NCI-H146 treated with DMSO at 0.1 percent for 48 hours (cell line): ENCODE data around the gene CYP2E1.
"Not testable (repeated sequence)": the region's sequence is repeated elsewhere in the genome, so short reads cannot be mapped to it uniquely, and the experiment has no call there.

Source experiments
- DNase-seq: peaks from one replicate; lab custom pipeline; 2025; ENCODE audit not compliant: unreplicated experiment; lab: John Stamatoyannopoulos, UW

The CYP2E1 gene

DNA sequence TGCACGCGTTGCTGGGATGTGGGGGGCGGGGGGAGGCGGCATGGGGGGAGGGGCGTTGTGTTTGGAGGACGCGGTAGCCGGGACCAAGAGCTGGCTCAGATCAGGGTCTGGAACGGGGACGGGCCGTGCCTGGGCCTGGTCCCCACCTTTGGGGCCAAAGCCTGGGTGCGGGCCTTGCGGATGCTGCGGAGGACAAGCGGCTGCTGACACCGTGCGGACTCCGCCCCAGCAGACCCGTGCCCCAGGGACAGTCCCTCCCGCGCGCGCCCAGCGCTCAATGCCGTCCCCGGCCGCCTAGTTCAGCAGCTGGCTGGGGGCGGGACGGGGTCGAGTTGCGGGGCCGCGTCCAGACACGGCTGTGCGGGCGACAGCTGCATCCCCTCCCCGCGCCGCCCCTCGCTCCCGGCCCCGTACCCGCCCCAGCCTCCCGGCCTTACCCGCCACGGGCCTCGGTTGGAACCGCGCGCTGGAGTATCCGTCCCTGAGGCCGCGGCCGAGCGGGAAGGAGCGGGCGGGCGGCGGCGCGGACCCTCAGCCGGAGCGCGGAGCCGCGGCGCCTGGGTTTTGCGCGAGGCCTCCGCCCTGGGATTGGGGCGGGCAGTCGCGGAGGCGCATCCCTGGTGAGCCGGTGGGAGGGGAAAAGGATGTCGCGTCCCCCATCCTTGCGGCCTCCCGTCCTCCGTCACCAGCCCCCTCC is 41.8 kb downstream of the CYP2E1 start:
- DNase-seq, result not testable (repeated sequence)

DNA sequence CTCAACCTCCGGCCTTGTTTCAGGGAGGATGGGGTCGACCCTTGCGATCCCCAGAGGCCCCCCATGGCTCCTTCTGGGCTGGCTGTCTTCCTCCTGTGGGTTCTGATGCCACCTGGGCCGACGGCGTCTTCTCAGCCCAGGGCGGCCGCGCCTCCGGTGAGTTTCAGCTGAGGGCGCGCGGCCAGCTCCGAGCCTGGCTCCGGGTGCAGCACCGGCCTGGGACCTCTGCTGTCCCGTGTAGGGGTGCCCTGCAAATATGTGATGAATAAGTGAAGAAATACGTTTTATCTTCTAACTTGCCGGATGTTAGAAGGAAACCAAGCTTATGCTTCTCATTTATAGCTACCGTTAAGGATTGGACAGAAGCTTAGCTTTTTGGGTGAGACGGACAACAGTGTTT is 42.6 kb downstream of the CYP2E1 start:
- not testable (repeated sequence) for DNase-seq

- not testable (repeated sequence) for DNase-seq
Measured at GRCh38 chr10:133572055-133572454, 44.9 kb downstream of the CYP2E1 start.

- not testable (repeated sequence) for DNase-seq
Measured at GRCh38 chr10:133573460-133573859, 46.3 kb downstream of the CYP2E1 start.

GRCh38 chr10:133577037-133577436 is 49.9 kb downstream of the CYP2E1 start:
- DNase-seq, result not testable (repeated sequence)
